CD14-positive monocyte (primary cell): ENCODE results near the gene ADK. TPM values are rescaled to one million over a fixed set of nuclear protein-coding genes. Genes with fewer than 3 reads are reported as not detected.

Experiments used
- DNase-seq, 3 donors: peaks; one replicate each; pipeline ENCODE4 v3.0.0-alpha.2; 2011 to 2022
- H2AFZ ChIP-seq: 2 replicates; pipeline ENCODE4 v1.6.0; 2012; ENCODE audit warnings: mild to moderate bottlenecking, low read depth, low read length, inconsistent platforms; ENCODE audit not compliant: insufficient read depth, poor library complexity, severe bottlenecking
- H3K27ac ChIP-seq, 2 donors: 1 replicate in 1 of 2; 2 replicates in 1 of 2; pipeline ENCODE4 v1.5.1; 2012 to 2013; ENCODE audit warnings: low read length in 2 of 2, control low read depth in 1 of 2, inconsistent platforms in 1 of 2, low read depth in 1 of 2, mild to moderate bottlenecking in 1 of 2
- H3K27me3 ChIP-seq, 2 donors: one replicate each; pipeline versions ENCODE4 v1.6.0 to v1.6.1; 2011 to 2013; ENCODE audit warnings: low read length in 2 of 2; ENCODE audit not compliant: control insufficient read depth in 2 of 2, insufficient read depth in 2 of 2
- H3K36me3 ChIP-seq, 2 donors: replicated peaks in 1 of 2; 1 replicate in 1 of 2; 2 replicates in 1 of 2; pipeline versions ENCODE4 v1.5.1 to v1.6.1; 2012 to 2013; ENCODE audit warnings: low read length in 2 of 2, control low read depth in 1 of 2, inconsistent platforms in 1 of 2, mild to moderate bottlenecking in 1 of 2; ENCODE audit not compliant: insufficient read depth in 2 of 2, control insufficient read depth in 1 of 2
- H3K4me1 ChIP-seq, 2 donors: 1 replicate in 1 of 2; 2 replicates in 1 of 2; pipeline versions ENCODE4 v1.5.1 to v1.6.1; 2012 to 2013; ENCODE audit warnings: low read length in 2 of 2, control low read depth in 1 of 2, inconsistent platforms in 1 of 2, mild to moderate bottlenecking in 1 of 2, moderate library complexity in 1 of 2; ENCODE audit not compliant: insufficient read depth in 2 of 2, control insufficient read depth in 1 of 2
- H3K4me2 ChIP-seq: replicated peaks from 2 replicates; pipeline ENCODE3; 2012; ENCODE audit warnings: low read length, moderate library complexity, mild to moderate bottlenecking; ENCODE audit not compliant: poor library complexity, severe bottlenecking; ENCODE audit errors: extremely low read depth
- H3K4me3 ChIP-seq, 3 experiments: fragments of 200-600 bp in 1 of 3; sonication (generic) in 1 of 3; replicated peaks in 1 of 3; 1 replicate in 2 of 3; 2 replicates in 1 of 3; pipeline ENCODE4 v1.5.1; 2011 to 2013; ENCODE audit warnings: low read length in 3 of 3, mild to moderate bottlenecking in 3 of 3, control low read depth in 2 of 3, low read depth in 2 of 3, inconsistent platforms in 1 of 3, moderate library complexity in 1 of 3
- H3K79me2 ChIP-seq: 2 replicates; pipeline ENCODE4 v1.6.0; 2012; ENCODE audit warnings: mild to moderate bottlenecking, control low read depth, inconsistent platforms, low read length, moderate library complexity; ENCODE audit not compliant: insufficient read depth
- H3K9ac ChIP-seq: 2 replicates; pipeline ENCODE4 v1.6.0; 2017; ENCODE audit warnings: low read length, mild to moderate bottlenecking; ENCODE audit not compliant: insufficient read depth, poor library complexity, severe bottlenecking
- H3K9me3 ChIP-seq, 2 donors: replicated peaks in 1 of 2; 1 replicate in 1 of 2; 2 replicates in 1 of 2; pipeline versions ENCODE4 v1.5.1 to v1.6.1; 2012 to 2013; ENCODE audit warnings: low read length in 2 of 2, control low read depth in 1 of 2; ENCODE audit not compliant: control insufficient read depth in 1 of 2, insufficient read depth in 1 of 2
- H4K20me1 ChIP-seq: 2 replicates; pipeline ENCODE4 v1.6.0; 2012; ENCODE audit warnings: mild to moderate bottlenecking, low read length, control low read depth, moderate library complexity; ENCODE audit not compliant: insufficient read depth
- H3K27ac Mint-ChIP-seq, 7 donors: one replicate each; pipeline ENCODE4 v1.8.0; 2020; ENCODE audit warnings: mild to moderate bottlenecking in 7 of 7, mixed read lengths in 7 of 7, moderate library complexity in 6 of 7, inconsistent platforms in 2 of 7
- H3K27me3 Mint-ChIP-seq, 3 donors: one replicate each; pipeline ENCODE4 v1.8.0; 2021 to 2022; ENCODE audit warnings: low read depth in 3 of 3, mild to moderate bottlenecking in 3 of 3, mixed read lengths in 3 of 3, moderate library complexity in 3 of 3, inconsistent platforms in 1 of 3
- H3K36me3 Mint-ChIP-seq, 2 donors: one replicate each; pipeline ENCODE4 v1.8.0; 2020; ENCODE audit warnings: mixed read lengths in 2 of 2, inconsistent platforms in 1 of 2, mild to moderate bottlenecking in 1 of 2
- H3K4me1 Mint-ChIP-seq: one replicate; pipeline ENCODE4 v1.8.0; 2020; ENCODE audit warnings: mild to moderate bottlenecking, mixed read lengths
- H3K4me3 Mint-ChIP-seq, 2 donors: one replicate each; pipeline ENCODE4 v1.8.0; 2020; ENCODE audit warnings: mild to moderate bottlenecking in 2 of 2, mixed read lengths in 2 of 2, moderate library complexity in 1 of 2
- H3K9me3 Mint-ChIP-seq, 7 donors: one replicate each; pipeline ENCODE4 v1.8.0; 2020 to 2022; ENCODE audit warnings: mixed read lengths in 7 of 7, mild to moderate bottlenecking in 6 of 7, moderate library complexity in 6 of 7, inconsistent platforms in 2 of 7
- WGBS: methylation state at CpG from one replicate; pipeline ENCODE4 v1.1.5; 2013; ENCODE audit warnings: missing lambda C conversion rate; ENCODE audit not compliant: insufficient coverage; 5-methylcytosine and 5-hydroxymethylcytosine counted together
- intact Hi-C, 2 donors: fragments of 100-400 bp; cut with micrococcal nuclease; formaldehyde crosslinking; loops; one replicate each; pipeline versions ENCODE4 v1.15.0 to v1.15.1; 2023
- polyA plus RNA-seq, 3 donors: library from polyadenylated mRNA; depleted of rRNA in 1 of 3; unstranded in 2 of 3; stranded (reverse) in 1 of 3; fragments of 300-500 nt in 2 of 3; fragments of >200 nt in 1 of 3; fragmentation: Illumina TruSeq in 2 of 3; gene quantifications; 1 replicate in 2 of 3; 2 replicates in 1 of 3; pipeline ENCODE4 v1.2.3, GENCODE V29; 2012 to 2021
- TF ChIP-seq, protein P1 (sequence below): fragments of 200-600 bp; IDR thresholded peaks from one replicate; pipeline ENCODE4 v1.8.0; 2022; ENCODE audit warnings: antibody characterized with exemption, mild to moderate bottlenecking

Gene ADK
- polyA plus RNA-seq, 3 donors, result 6.4 to 38.2 (median 35.7) TPM

DNA sequence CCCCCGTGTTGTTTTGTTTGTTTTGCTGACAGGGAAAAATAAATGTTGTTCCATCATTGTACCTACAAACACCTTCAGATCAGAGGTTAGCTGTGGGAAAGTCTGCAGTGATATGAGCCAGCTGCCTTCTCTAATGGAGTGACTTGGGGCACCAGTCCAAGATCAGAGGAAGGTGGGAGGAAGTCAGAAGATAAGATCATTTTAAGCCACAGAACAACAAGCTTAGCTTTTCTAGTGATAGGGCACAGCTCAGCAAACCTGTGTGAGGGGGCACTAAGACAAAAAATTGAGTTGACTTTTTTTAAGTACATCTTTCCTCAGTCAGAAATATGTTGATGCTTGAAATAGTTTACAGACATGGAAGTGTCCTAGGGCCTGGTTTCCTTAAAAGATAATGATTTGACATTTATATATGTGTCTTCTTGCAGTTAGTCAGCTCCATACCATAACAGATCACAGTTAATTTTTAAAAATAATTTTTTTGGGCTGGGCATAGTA lies 435.1 kb downstream of the ADK start:
- Mint-ChIP-seq H3K36me3 (peaks cover 3 to 6% of the 10 kb centered on the region in 2 donors), H3K9me3 (no peaks in the 10 kb centered on the region), H3K27me3 (no peaks in the 10 kb centered on the region), H3K4me3 (no peak overlapping the region), H3K27ac (peak overlapping the region in 1 of 7 donors; percentile 44), H3K4me1 (peaks cover 13% of the 10 kb centered on the region)
- no peaks in the 10 kb centered on the region for H4K20me1 ChIP-seq
- intact Hi-C loops, result no loop called here
- H3K36me3 ChIP-seq, result peaks cover 6% of the 10 kb centered on the region in 2 donors
- no peak for DNase-seq
- TF ChIP-seq, protein P1, sequence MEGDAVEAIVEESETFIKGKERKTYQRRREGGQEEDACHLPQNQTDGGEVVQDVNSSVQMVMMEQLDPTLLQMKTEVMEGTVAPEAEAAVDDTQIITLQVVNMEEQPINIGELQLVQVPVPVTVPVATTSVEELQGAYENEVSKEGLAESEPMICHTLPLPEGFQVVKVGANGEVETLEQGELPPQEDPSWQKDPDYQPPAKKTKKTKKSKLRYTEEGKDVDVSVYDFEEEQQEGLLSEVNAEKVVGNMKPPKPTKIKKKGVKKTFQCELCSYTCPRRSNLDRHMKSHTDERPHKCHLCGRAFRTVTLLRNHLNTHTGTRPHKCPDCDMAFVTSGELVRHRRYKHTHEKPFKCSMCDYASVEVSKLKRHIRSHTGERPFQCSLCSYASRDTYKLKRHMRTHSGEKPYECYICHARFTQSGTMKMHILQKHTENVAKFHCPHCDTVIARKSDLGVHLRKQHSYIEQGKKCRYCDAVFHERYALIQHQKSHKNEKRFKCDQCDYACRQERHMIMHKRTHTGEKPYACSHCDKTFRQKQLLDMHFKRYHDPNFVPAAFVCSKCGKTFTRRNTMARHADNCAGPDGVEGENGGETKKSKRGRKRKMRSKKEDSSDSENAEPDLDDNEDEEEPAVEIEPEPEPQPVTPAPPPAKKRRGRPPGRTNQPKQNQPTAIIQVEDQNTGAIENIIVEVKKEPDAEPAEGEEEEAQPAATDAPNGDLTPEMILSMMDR, result no peak
- H3K27ac ChIP-seq, result no peak overlapping the region
- H3K9me3 ChIP-seq, result no peaks in the 10 kb centered on the region
- H3K79me2 ChIP-seq, result no peaks in the 10 kb centered on the region
- no CpG with 5 or more reads among the region's 1 CpG for WGBS
- H3K9ac ChIP-seq, result no peak overlapping the region
- no peaks in the 10 kb centered on the region for H3K27me3 ChIP-seq
- no peak overlapping the region for H3K4me3 ChIP-seq
- H3K4me2 ChIP-seq, result no peak overlapping the region
- H2AFZ ChIP-seq, result no peak overlapping the region
- H3K4me1 ChIP-seq, result peaks cover 0 to 4% of the 10 kb centered on the region in 2 donors

DNA sequence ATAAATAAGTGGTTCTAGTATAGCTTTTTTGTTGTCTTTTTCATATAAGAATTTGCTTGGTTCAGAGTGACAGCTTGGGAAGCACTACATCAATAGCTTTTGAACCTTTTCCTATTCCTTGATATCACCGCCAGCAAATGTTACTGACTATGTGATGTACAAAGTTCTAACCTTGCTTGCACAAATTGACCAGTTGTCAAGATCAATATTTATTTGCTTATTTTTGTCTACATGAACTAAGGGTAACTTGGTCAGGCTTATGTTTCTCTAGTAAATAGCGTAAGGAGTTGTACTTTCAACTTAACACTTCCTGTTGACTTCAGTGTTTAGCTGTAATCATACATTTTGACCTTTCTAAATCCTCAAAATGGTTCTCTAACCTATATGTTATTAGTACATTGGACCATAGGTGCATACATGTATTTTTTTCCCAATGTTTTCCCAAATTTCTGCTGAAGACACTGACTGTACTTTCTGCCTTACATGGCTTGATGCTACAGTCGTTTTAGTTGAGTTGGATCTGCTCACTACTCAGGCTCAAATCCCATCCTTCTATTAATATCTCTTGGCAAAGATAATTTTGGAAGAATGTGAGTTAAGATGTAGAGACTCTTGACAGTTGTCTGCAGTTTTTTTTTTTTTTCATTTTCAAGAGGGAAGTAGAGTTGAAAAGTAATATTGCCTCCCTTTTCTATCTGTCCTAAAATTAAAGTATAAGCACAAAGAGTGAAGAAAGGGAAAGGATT lies 436.3 kb downstream of the ADK start:
- Mint-ChIP-seq H3K27me3 (no peaks in the 10 kb centered on the region), H3K4me3 (no peak overlapping the region), H3K4me1 (peaks cover 13% of the 10 kb centered on the region), H3K9me3 (no peaks in the 10 kb centered on the region), H3K27ac (no peak overlapping the region), H3K36me3 (peaks cover 3 to 6% of the 10 kb centered on the region in 2 donors)
- no peaks in the 10 kb centered on the region for H3K79me2 ChIP-seq
- no peak for DNase-seq
- H4K20me1 ChIP-seq, result no peaks in the 10 kb centered on the region
- H3K36me3 ChIP-seq, result peaks cover 6% of the 10 kb centered on the region in 2 donors
- WGBS, result no CpG with 5 or more reads among the region's 3 CpGs
- no peak overlapping the region for H3K4me2 ChIP-seq
- H2AFZ ChIP-seq, result no peak overlapping the region
- no peaks in the 10 kb centered on the region for H3K9me3 ChIP-seq
- no peaks in the 10 kb centered on the region for H3K27me3 ChIP-seq
- H3K4me1 ChIP-seq, result peaks cover 0 to 4% of the 10 kb centered on the region in 2 donors
- intact Hi-C loops, result no loop called here
- no peak overlapping the region for H3K27ac ChIP-seq
- TF ChIP-seq, protein P1, result no peak
- H3K4me3 ChIP-seq, result no peak overlapping the region
- H3K9ac ChIP-seq, result no peak overlapping the region
